Measurements from ENCODE around the gene ERLIN1. TPM values are rescaled to one million over a fixed set of nuclear protein-coding genes. Genes with fewer than 3 reads are reported as not detected.

Gene ERLIN1
- total RNA-seq, 2 donors from 2014 or later = 9.3 to 21.2 TPM

DNA sequence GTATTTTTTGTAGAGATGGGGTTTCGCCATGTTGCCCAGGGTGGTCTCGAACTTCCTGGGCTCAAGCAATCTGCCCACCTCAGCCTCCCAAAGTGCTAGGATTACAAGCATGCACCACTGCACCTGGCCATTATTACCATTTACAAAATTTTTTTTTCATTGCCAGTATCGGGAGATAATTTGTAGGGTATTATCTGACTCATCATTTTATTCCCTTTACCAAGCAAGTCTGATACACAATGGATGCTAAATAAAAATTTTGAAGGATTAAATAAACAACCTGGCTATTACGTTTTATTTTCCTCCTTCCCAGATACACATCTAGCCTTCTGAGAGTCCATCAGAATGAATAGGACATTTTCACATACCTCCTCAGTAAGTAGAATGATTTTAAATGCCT is 66.1 kb downstream of the ERLIN1 start:
- TF ChIP-seq, protein P1, sequence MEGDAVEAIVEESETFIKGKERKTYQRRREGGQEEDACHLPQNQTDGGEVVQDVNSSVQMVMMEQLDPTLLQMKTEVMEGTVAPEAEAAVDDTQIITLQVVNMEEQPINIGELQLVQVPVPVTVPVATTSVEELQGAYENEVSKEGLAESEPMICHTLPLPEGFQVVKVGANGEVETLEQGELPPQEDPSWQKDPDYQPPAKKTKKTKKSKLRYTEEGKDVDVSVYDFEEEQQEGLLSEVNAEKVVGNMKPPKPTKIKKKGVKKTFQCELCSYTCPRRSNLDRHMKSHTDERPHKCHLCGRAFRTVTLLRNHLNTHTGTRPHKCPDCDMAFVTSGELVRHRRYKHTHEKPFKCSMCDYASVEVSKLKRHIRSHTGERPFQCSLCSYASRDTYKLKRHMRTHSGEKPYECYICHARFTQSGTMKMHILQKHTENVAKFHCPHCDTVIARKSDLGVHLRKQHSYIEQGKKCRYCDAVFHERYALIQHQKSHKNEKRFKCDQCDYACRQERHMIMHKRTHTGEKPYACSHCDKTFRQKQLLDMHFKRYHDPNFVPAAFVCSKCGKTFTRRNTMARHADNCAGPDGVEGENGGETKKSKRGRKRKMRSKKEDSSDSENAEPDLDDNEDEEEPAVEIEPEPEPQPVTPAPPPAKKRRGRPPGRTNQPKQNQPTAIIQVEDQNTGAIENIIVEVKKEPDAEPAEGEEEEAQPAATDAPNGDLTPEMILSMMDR (IDR thresholded peaks at IDR 0.05) = no peak
- DNase-seq (ENCODE audit: low spot score) = no peak
- no peaks in the 10 kb centered on the region for H3K27me3 ChIP-seq (replicated peaks; ENCODE audit: insufficient read depth)

DNA sequence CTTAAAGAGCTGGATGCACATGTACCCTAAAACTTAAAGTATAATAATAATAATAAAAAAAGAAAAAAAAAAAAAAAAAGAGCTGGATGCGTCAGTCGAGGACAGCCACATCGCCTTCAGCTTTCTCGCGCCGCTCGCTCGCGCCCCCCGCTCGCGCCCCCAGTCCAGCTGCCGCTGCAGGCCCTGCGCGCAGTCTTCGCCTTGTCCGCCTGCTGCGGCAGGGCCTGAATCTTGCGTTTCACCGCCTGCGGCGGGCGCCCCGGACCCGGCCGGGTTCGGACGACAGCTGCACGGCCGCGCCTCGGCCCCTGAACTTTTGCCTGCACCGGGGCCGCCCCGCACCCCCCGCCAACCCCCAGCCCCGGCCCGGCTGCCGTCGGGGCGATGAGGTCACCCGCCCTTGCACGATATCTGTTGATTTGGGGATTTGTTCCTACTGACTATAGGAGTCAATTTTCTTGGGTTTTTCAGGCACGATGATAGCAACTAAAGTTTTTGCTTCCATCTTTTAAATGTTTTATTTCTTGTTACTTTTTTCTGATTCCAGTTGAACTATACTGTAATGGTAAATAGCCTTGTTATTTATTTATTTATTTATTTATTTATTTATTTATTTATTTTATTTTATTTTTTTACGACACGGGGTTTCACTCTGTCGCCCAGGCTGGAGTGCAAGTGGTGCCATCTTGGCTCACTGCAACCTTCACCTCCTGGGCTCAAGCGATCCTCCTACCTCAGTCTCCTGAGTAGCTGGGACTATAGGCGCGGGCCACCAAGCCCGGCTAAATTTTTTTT is 70.7 kb downstream of the ERLIN1 start:
- H3K27me3 ChIP-seq (replicated peaks; ENCODE audit: insufficient read depth) = no peaks in the 10 kb centered on the region
- ATAC-seq (ENCODE audit: insufficient number of reproducible peaks, low FRiP score, low read depth) (no peak), DNase-seq (ENCODE audit: low spot score) (no peak)
- H3K27ac ChIP-seq = no peak overlapping the region
- no peaks in the 10 kb centered on the region for H3K4me1 ChIP-seq (ENCODE audit: control insufficient read depth in 1 of 2, low read depth in 2 of 2)
- H3K36me3 ChIP-seq = no peaks in the 10 kb centered on the region
- no peak overlapping the region for H3K4me3 ChIP-seq
- TF ChIP-seq, protein P1 (IDR thresholded peaks at IDR 0.05) = no peak
- H3K9me3 ChIP-seq = no peaks in the 10 kb centered on the region

More for the DNA sequence above, 66.1 kb downstream of the ERLIN1 start:
- Histone ChIP-seq H3K4me3 (no peak overlapping the region), H3K36me3 (no peaks in the 10 kb centered on the region), H3K4me1 (ENCODE audit: control insufficient read depth in 1 of 2, low read depth in 2 of 2) (no peaks in the 10 kb centered on the region), H3K27ac (no peak overlapping the region), H3K9me3 (no peaks in the 10 kb centered on the region)
- no peak for ATAC-seq (ENCODE audit: insufficient number of reproducible peaks, low FRiP score, low read depth)

DNA sequence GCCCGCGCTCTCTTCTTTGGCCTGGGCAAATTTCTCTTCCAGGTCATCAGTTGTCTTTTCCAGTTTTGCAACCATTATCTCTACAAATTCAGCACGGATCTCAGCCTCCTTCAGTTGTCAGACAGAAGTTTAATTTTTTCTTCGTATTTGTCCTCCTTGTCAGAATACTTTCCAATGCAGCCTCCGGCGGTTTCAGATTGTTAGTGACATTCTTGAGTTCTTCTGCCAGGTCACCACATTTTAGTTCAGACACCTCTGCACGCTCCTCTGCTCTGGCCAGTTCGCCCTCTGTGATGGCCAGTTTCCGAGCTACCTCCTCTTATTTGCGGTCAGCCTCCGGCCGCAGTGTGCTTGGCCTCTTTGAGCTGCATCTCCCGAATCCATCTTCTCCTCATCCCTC is 71.4 kb downstream of the ERLIN1 start:
- ATAC-seq (ENCODE audit: insufficient number of reproducible peaks, low FRiP score, low read depth) = no peak
- Histone ChIP-seq H3K4me1 (ENCODE audit: control insufficient read depth in 1 of 2, low read depth in 2 of 2) (no peaks in the 10 kb centered on the region), H3K9me3 (no peaks in the 10 kb centered on the region), H3K4me3 (no peak overlapping the region), H3K27ac (no peak overlapping the region), H3K27me3 (replicated peaks; ENCODE audit: insufficient read depth) (no peaks in the 10 kb centered on the region), H3K36me3 (no peaks in the 10 kb centered on the region)
- no peak for DNase-seq (ENCODE audit: low spot score)
- TF ChIP-seq, protein P1 (IDR thresholded peaks at IDR 0.05) = no peak

DNA sequence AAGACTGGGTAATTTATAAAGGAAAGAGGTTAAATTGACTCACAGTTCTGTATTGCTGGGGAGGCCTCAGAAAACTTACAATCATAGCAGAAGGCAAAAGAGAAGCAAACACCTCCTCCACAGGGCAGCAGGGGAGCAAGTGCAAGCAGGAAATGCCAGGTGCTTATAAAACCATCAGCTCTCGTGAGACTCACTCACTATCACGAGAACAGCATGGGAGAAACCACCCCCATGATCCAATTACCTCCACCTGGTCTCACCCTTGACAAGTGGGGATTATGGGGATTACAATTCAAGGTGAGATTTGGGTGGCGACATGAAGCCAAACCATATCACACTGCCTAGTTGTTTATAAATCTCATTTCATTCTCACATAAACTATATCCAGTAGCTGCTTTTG is 76.2 kb downstream of the ERLIN1 start:
- DNase-seq (ENCODE audit: low spot score) = no peak
- Histone ChIP-seq H3K27ac (no peak overlapping the region), H3K36me3 (no peaks in the 10 kb centered on the region), H3K4me3 (no peak overlapping the region), H3K9me3 (no peaks in the 10 kb centered on the region), H3K27me3 (replicated peaks; ENCODE audit: insufficient read depth) (no peaks in the 10 kb centered on the region), H3K4me1 (ENCODE audit: control insufficient read depth in 1 of 2, low read depth in 2 of 2) (no peaks in the 10 kb centered on the region)
- ATAC-seq (ENCODE audit: insufficient number of reproducible peaks, low FRiP score, low read depth) = no peak
- TF ChIP-seq, protein P1 (IDR thresholded peaks at IDR 0.05) = no peak

DNA sequence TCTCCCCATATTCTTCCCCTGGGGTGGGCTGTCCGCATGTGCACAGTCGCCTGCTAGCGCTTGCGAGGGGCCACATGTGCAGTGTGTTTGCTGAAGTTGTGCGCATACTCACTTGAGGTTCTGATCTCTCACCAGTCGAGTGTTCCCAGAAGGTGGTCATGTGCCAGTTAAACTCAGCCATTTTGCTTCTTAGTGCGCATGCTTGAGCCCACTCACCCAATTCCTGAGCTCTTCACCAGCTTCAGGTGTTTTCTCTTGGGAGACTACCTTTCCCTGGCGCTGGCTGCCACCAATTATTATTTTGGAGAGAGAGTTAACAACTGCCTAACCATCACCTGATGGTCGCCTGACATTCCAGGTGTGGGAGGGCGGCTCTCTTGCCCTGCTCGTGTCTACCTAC is 79.0 kb downstream of the ERLIN1 start:
- TF ChIP-seq, protein P1 (IDR thresholded peaks at IDR 0.05) = no peak
- Histone ChIP-seq H3K36me3 (no peaks in the 10 kb centered on the region), H3K27me3 (replicated peaks; ENCODE audit: insufficient read depth) (no peaks in the 10 kb centered on the region), H3K9me3 (no peaks in the 10 kb centered on the region), H3K27ac (no peak overlapping the region), H3K4me3 (no peak overlapping the region), H3K4me1 (ENCODE audit: control insufficient read depth in 1 of 2, low read depth in 2 of 2) (no peaks in the 10 kb centered on the region)
- DNase-seq (ENCODE audit: low spot score) (no peak), ATAC-seq (ENCODE audit: insufficient number of reproducible peaks, low FRiP score, low read depth) (no peak)
